Astrocyte of the cerebellum (primary cell): ENCODE measurements around the gene MEGF11.
"Not testable (repeated sequence)": the region's sequence is repeated elsewhere in the genome, so short reads cannot be mapped to it uniquely, and the experiment has no call there.

Experiments
- DNase-seq: peaks from one replicate; pipeline ENCODE4 v3.0.0-alpha.2; 2011; ENCODE audit warnings: low read depth
- H3K4me3 ChIP-seq: 2 replicates; pipeline ENCODE4 v1.5.1; 2011; ENCODE audit warnings: mild to moderate bottlenecking, low read depth, low read length, moderate library complexity
- in situ Hi-C: cut with HindIII; loops from 2 replicates; pipeline ENCODE4 v1.10.0; 2017; ENCODE audit warnings: low sequenced_read_pairs
- TF ChIP-seq, protein P1 (sequence below): IDR thresholded peaks from 2 replicates; pipeline ENCODE4 v1.5.1; 2012; ENCODE audit warnings: low read length, low read depth, moderate library complexity, mild to moderate bottlenecking; ENCODE audit errors: missing control alignments

The MEGF11 gene

DNA sequence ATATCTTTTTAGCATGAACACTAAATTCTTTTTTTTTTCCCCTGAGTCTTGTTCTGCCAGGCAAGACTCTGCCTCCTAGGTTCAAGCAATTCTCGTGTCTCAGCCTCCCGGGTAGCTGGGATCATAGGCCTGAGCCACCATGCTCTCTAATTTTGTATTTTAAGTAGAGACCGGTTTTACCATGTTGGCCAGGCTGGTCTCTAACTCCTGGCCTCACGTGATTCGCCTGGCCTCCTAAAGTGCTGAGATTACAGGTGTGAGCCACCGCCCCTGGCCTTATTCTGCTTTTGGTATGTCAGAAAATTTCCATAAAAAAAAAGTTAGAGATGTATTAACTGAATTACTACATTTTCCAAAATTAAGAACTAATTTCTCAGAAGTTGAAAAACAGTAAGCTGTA is 370.0 kb downstream of the MEGF11 start:
- TF ChIP-seq, protein P1, sequence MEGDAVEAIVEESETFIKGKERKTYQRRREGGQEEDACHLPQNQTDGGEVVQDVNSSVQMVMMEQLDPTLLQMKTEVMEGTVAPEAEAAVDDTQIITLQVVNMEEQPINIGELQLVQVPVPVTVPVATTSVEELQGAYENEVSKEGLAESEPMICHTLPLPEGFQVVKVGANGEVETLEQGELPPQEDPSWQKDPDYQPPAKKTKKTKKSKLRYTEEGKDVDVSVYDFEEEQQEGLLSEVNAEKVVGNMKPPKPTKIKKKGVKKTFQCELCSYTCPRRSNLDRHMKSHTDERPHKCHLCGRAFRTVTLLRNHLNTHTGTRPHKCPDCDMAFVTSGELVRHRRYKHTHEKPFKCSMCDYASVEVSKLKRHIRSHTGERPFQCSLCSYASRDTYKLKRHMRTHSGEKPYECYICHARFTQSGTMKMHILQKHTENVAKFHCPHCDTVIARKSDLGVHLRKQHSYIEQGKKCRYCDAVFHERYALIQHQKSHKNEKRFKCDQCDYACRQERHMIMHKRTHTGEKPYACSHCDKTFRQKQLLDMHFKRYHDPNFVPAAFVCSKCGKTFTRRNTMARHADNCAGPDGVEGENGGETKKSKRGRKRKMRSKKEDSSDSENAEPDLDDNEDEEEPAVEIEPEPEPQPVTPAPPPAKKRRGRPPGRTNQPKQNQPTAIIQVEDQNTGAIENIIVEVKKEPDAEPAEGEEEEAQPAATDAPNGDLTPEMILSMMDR: no peak
- in situ Hi-C loops: no loop called here
- DNase-seq: no peak
- no peak overlapping the region for H3K4me3 ChIP-seq

DNA sequence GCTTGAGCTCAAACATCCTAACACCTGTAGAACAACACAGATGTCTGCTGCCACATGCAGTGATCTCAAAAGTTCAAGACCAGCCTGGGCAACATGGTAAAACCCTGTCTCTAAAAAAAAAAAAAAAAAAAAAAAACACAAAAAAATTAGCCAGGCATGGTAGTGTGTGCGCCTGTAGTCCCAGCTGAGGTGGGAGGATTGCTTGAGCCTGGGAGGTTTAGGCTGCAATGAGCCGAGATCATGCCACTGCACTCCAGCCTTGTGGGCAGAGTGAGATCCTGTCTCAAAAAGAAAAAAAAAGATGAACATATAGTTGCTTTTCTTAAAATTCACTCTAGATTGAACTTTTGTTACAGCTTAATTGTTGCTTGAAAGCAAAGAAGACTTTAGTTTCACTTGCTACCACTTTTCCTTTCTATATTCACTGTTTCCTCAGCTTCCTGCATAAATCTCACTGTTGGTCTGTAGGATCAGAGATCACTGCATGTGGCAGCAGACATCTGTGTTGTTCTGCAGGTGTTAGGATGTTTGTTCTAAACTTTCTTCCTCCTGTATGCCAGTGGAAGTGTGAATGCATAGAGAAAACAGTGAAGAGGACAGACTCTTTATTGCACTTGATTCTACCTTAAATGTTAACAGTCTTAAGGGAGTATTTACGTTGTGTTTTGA is 371.6 kb downstream of the MEGF11 start:
- DNase-seq: no peak
- in situ Hi-C loops: no loop called here
- TF ChIP-seq, protein P1: no peak
- no peak overlapping the region for H3K4me3 ChIP-seq

DNA sequence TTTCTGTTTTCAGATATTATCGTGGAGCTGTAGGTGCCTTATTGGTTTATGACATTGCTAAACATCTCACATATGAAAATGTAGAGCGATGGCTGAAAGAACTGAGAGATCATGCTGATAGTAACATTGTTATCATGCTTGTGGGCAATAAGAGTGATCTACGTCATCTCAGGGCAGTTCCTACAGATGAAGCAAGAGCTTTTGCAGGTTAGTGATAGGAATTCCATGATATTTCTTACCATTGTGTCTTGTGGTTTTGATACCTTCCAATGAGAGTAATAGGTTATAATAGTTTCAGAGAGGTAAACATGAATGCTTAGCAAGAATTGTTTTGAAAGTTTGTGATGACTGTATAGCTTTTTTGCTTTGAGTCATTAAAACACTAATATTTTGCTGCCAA is 375.8 kb downstream of the MEGF11 start:
- TF ChIP-seq, protein P1: no peak
- no peak overlapping the region for H3K4me3 ChIP-seq
- no peak for DNase-seq
- in situ Hi-C loops: no loop called here

DNA sequence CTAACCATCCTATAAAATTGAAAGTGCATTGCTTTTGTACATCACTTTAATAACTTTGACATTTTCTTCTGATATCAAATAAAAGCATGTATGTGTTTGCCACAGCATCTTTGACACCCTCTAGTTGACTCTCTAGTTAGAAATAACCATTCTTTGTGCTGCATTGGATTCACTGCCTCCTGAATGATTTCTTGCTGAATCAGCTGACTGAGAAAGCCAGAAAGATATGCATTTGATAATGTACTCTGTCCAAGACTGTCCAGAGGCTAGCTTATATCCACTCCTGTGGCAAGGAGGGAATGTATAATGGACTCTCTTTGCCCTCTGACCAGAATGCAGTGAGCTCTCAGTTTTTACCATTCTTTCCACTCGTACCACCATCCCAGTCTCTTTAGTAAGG is 378.1 kb downstream of the MEGF11 start:
- no peak overlapping the region for H3K4me3 ChIP-seq
- TF ChIP-seq, protein P1: no peak
- DNase-seq: no peak
- in situ Hi-C loops: no loop called here

DNA sequence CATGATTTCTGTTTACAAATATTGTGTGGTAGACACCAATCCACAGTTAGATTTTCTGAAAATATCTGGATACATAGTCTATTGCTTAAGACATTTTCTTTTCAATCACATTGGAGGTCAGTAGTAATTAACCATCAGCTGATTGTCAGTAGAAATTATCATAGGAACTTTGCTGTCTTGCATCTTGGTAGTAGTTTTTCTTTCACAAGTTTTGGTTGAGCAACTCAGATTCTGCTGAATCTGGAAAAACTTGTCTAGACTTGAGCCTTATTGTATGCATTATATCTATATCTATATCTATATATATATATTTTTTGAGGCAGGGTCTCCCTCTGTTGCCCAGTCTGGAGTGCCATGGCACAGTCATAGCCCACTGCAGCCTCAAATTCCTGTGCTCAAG is 380.3 kb downstream of the MEGF11 start:
- no peak for DNase-seq
- TF ChIP-seq, protein P1: no peak
- in situ Hi-C loops: loop anchor here (5.0 to 25.0 kb wide), 2 partner anchors 36 to 236 kb away; no protein-coding TSS in a partner anchor
- H3K4me3 ChIP-seq: no peak overlapping the region

DNA sequence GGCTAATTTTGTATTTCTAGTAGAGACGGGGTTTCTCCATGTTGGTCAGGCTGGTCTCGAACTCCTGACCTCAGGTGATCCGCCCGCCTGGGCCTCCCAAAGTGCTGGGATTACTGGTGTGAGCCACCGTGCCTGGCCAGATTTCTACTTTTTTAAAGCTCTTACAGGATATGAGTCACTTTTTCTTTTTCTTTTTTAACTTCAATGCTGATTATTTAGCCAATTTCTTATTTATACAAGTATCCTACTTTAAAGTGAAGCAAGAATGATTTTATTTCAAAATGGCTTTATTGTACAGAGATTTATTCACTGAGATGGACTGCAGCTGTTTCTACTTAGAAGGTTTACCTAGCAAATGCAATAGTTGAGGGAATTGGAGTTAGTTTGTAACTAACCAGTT is 381.0 kb downstream of the MEGF11 start:
- in situ Hi-C loops: loop anchor here (5.0 to 25.0 kb wide), 2 partner anchors 35 to 235 kb away; no protein-coding TSS in a partner anchor
- not testable (repeated sequence) for DNase-seq, H3K4me3 ChIP-seq

DNA sequence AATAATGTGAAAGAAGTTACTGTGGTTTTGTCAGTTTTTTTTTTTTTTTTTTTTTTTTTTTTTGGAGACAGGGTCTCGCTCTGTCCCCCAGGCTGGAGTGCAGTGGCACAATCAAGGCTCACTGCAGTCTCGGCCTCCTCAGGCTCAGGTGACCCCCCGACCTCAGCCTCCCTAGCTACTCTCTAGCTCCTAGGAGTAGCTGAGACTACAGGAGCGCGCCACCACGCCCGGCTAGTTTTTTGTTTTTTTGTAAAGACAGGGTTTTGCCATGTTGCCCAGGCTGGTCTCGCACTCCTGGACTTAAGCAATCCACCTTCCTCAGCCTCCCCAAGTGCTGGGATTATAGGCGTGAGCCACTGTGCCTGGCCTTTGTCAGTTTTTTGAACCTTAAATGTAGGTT is 381.7 kb downstream of the MEGF11 start:
- in situ Hi-C loops: loop anchor here (5.0 to 25.0 kb wide), 2 partner anchors 35 to 235 kb away; no protein-coding TSS in a partner anchor
- DNase-seq, H3K4me3 ChIP-seq: not testable (repeated sequence)
